SK-N-SH (cell line): ENCODE results near the gene FREY1.

Experiments used
- EP300 ChIP-seq, 2 experiments: IDR thresholded peaks; 2 replicates each; pipeline versions ENCODE4 v1.4.0 to v1.6.1; 2012; ENCODE audit warnings: borderline replicate concordance in 1 of 2, low read depth in 1 of 2, low read length in 1 of 2
- GABPA ChIP-seq: IDR thresholded peaks from 2 replicates; pipeline ENCODE4 v1.4.0; 2012; ENCODE audit warnings: low read depth, mild to moderate bottlenecking
- RCOR1 ChIP-seq: fragments of 150-350 bp; IDR thresholded peaks from 2 replicates; pipeline ENCODE4 v1.6.1; 2017; ENCODE audit warnings: antibody characterized with exemption, low read length
- RXRA ChIP-seq: IDR thresholded peaks from 2 replicates; pipeline ENCODE4 v1.4.0; 2012; ENCODE audit warnings: low read depth, mild to moderate bottlenecking, borderline replicate concordance
- TAF1 ChIP-seq: IDR thresholded peaks from 2 replicates; pipeline ENCODE4 v1.6.1; 2012; ENCODE audit warnings: low read depth, mild to moderate bottlenecking, low read length, moderate library complexity, borderline replicate concordance
- TF ChIP-seq, protein P1 (sequence below): fragments of 200-600 bp; sonication (generic); IDR thresholded peaks from 2 replicates; pipeline ENCODE4 v1.6.1; 2017; ENCODE audit warnings: antibody characterized with exemption, mild to moderate bottlenecking, moderate library complexity
- TF ChIP-seq, protein P2 (sequence below): IDR thresholded peaks from 2 replicates; pipeline ENCODE4 v1.4.0; 2012; ENCODE audit warnings: low read depth, borderline replicate concordance
- TF ChIP-seq, protein P3 (sequence below): IDR thresholded peaks from 2 replicates; pipeline ENCODE4 v1.4.0; 2012; ENCODE audit warnings: low read depth
- TF ChIP-seq, protein P4 (sequence below): fragments of 150-350 bp; IDR thresholded peaks from 2 replicates; pipeline ENCODE4 v1.6.1; 2017; ENCODE audit warnings: antibody characterized with exemption, low read length, low read depth, borderline replicate concordance

DNA sequence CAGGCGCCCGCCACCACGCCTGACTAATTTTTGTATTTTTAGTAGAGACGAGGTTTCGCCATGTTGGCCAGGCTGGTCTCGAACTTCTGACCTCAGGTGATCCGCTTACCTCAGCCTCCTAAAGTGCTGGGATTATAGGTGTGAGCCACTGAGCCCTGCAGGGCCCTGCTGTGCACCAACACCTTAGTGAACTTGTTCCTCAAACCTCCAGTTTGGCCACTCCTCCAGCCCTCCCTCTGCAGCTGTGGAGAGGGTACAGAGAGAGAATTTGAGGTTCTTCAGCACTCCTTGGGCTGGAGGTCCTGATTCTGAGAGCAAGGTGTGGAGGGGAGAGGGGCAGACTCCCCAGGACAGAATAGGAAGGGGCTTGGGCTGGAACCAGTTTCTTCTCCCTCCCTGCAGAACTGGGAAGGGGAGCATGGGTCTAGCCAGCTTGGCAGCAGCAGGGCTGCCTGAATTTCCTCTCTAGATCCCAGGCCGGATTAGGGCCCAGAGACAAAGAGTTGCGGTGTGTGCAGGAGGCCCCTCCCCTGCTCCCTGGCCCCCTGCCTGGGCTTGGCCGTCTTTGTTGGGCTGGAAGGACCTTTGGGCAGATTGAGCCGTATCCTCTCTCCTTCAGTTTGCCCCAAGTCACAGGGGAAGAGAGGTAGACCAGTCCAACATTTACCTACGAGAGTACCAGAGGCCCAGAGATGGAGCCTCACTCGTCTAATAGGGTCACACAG, 12.9 kb upstream of the FREY1 start:
- TF ChIP-seq GABPA (no peak), TAF1 (no peak), RCOR1 (no peak), RXRA (no peak), EP300 (IDR thresholded peaks at IDR 0.05; ENCODE audit: borderline replicate concordance in 1 of 2, low read depth in 1 of 2, low read length in 1 of 2) (no peak)
- TF ChIP-seq, protein P1, sequence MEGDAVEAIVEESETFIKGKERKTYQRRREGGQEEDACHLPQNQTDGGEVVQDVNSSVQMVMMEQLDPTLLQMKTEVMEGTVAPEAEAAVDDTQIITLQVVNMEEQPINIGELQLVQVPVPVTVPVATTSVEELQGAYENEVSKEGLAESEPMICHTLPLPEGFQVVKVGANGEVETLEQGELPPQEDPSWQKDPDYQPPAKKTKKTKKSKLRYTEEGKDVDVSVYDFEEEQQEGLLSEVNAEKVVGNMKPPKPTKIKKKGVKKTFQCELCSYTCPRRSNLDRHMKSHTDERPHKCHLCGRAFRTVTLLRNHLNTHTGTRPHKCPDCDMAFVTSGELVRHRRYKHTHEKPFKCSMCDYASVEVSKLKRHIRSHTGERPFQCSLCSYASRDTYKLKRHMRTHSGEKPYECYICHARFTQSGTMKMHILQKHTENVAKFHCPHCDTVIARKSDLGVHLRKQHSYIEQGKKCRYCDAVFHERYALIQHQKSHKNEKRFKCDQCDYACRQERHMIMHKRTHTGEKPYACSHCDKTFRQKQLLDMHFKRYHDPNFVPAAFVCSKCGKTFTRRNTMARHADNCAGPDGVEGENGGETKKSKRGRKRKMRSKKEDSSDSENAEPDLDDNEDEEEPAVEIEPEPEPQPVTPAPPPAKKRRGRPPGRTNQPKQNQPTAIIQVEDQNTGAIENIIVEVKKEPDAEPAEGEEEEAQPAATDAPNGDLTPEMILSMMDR = no peak
- TF ChIP-seq, protein P2, sequence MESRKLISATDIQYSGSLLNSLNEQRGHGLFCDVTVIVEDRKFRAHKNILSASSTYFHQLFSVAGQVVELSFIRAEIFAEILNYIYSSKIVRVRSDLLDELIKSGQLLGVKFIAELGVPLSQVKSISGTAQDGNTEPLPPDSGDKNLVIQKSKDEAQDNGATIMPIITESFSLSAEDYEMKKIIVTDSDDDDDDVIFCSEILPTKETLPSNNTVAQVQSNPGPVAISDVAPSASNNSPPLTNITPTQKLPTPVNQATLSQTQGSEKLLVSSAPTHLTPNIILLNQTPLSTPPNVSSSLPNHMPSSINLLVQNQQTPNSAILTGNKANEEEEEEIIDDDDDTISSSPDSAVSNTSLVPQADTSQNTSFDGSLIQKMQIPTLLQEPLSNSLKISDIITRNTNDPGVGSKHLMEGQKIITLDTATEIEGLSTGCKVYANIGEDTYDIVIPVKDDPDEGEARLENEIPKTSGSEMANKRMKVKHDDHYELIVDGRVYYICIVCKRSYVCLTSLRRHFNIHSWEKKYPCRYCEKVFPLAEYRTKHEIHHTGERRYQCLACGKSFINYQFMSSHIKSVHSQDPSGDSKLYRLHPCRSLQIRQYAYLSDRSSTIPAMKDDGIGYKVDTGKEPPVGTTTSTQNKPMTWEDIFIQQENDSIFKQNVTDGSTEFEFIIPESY = no peak
- TF ChIP-seq, protein P3, sequence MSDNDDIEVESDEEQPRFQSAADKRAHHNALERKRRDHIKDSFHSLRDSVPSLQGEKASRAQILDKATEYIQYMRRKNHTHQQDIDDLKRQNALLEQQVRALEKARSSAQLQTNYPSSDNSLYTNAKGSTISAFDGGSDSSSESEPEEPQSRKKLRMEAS = no peak
- TF ChIP-seq, protein P4, sequence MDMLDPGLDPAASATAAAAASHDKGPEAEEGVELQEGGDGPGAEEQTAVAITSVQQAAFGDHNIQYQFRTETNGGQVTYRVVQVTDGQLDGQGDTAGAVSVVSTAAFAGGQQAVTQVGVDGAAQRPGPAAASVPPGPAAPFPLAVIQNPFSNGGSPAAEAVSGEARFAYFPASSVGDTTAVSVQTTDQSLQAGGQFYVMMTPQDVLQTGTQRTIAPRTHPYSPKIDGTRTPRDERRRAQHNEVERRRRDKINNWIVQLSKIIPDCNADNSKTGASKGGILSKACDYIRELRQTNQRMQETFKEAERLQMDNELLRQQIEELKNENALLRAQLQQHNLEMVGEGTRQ = no peak
